HG02678 (cell line): ENCODE measurements around the gene DISP1.

Source experiments
- ATAC-seq: cut with Tn5 transposase; IDR thresholded peaks from one replicate; pipeline ENCODE4 v1.9.1; 2021; ENCODE audit warnings: mild to moderate bottlenecking, moderate library complexity; ENCODE audit not compliant: unreplicated experiment

Gene DISP1

DNA sequence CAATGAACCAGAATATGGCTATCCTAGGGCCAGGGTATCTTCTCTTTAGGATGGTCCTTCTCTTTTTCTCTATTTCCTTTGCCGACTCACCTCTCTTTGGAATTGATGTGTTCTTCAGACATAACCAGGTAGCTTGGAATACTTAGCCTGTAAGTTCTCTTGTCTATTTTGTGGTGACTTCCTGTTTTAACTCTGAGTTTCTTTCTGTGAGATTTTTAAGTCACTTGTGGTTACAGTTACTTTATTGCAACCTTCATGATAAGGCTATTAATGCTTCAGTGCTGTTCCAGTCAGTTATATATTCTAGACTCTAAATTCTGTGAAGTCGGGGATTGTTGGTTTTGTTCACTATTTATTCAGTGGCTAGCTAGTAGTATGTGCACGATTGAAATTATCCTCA, 46.2 kb downstream of the DISP1 start:
- no peak for ATAC-seq
